ENCODE measurements around the gene RYR3. TPM values are rescaled to one million over a fixed set of nuclear protein-coding genes. Genes with fewer than 3 reads are reported as not detected.
A peak's percentile ranks its signal among the peaks of the same experiment; 100 is the strongest.

Gene RYR3
- total and polyA plus RNA-seq, 2 donors (not counting 1 experiment from before 2014, with no cell fraction given): not detected

GRCh38 chr15:33737687-33738601, 427.2 kb downstream of the RYR3 start:
- DNase-seq: peak; percentile 45
- no peak overlapping the region for H3K27ac ChIP-seq (ENCODE audit: low read length in 2 of 2)
- peak; percentile 61 for ATAC-seq (ENCODE audit: low read depth)
- H3K36me3 ChIP-seq (replicated peaks in 1 of 2; ENCODE audit: control extremely low read depth in 1 of 2, control insufficient read depth in 1 of 2, extremely low read depth in 1 of 2, insufficient read depth in 2 of 2, low read length in 1 of 2): no peaks in the 10 kb centered on the region
- no peaks in the 10 kb centered on the region for H3K79me2 ChIP-seq (ENCODE audit: control insufficient read depth, insufficient read depth, low read length)
- Mint-ChIP-seq H3K4me3 (no peak overlapping the region), H3K27ac (no peak overlapping the region), H3K4me1 (no peaks in the 10 kb centered on the region), H3K27me3 (no peaks in the 10 kb centered on the region), H3K9me3 (ENCODE audit: insufficient read depth) (no peaks in the 10 kb centered on the region)
- no peaks in the 10 kb centered on the region for H3K4me1 ChIP-seq (ENCODE audit: control insufficient read depth in 2 of 2, insufficient read depth in 2 of 2, low read length in 2 of 2)
- H3K4me3 ChIP-seq (ENCODE audit: control extremely low read depth in 1 of 5, extremely low read depth in 1 of 5, insufficient read depth in 1 of 5, low read depth in 2 of 5, low read length in 4 of 5): no peak overlapping the region
- no peaks in the 10 kb centered on the region for H3K27me3 ChIP-seq (replicated peaks in 1 of 4; ENCODE audit: control extremely low read depth in 1 of 4, control insufficient read depth in 3 of 4, insufficient read depth in 4 of 4, low read length in 3 of 4)
- no peaks in the 10 kb centered on the region for H3K9me3 ChIP-seq (ENCODE audit: control extremely low read depth in 1 of 3, control insufficient read depth in 2 of 3, insufficient read depth in 1 of 3, low read length in 2 of 3)
- intact Hi-C loops (cut with micrococcal nuclease): loop anchor here (5.0 kb wide), 1 partner anchor 469 kb away; no protein-coding TSS in a partner anchor
- H4K20me1 ChIP-seq (ENCODE audit: control insufficient read depth, insufficient read depth, low read length, poor library complexity, severe bottlenecking): no peaks in the 10 kb centered on the region
- H2AFZ ChIP-seq (ENCODE audit: insufficient read depth, low read depth, low read length, poor library complexity, severe bottlenecking): no peak overlapping the region
- WGBS (ENCODE audit: insufficient coverage): 69% methylated on average over 12 of the region's 15 CpGs
- ChIA-PET CTCF (interaction anchor here (0.5 to 1.8 kb wide), 7 partner anchors 8 to 446 kb away, joined by 3 to 11 read pairs (median 4); no protein-coding TSS in a partner anchor), POLR2A (no interaction called here)
- no peak for TF ChIP-seq EZH2 (IDR thresholded peaks at IDR 0.05; ENCODE audit: borderline replicate concordance, insufficient read depth, low read depth, low read length, poor library complexity, severe bottlenecking)
- TF ChIP-seq, protein P1, sequence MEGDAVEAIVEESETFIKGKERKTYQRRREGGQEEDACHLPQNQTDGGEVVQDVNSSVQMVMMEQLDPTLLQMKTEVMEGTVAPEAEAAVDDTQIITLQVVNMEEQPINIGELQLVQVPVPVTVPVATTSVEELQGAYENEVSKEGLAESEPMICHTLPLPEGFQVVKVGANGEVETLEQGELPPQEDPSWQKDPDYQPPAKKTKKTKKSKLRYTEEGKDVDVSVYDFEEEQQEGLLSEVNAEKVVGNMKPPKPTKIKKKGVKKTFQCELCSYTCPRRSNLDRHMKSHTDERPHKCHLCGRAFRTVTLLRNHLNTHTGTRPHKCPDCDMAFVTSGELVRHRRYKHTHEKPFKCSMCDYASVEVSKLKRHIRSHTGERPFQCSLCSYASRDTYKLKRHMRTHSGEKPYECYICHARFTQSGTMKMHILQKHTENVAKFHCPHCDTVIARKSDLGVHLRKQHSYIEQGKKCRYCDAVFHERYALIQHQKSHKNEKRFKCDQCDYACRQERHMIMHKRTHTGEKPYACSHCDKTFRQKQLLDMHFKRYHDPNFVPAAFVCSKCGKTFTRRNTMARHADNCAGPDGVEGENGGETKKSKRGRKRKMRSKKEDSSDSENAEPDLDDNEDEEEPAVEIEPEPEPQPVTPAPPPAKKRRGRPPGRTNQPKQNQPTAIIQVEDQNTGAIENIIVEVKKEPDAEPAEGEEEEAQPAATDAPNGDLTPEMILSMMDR (IDR thresholded peaks at IDR 0.05): peak; percentile 81
- H3K4me2 ChIP-seq (replicated peaks; ENCODE audit: low read depth, low read length, poor library complexity, severe bottlenecking): no peak overlapping the region
- no peak overlapping the region for H3K9ac ChIP-seq (ENCODE audit: low read length)
